Measurements from ENCODE around the gene GNPAT. TPM values are rescaled to one million over a fixed set of nuclear protein-coding genes. Genes with fewer than 3 reads are reported as not detected.

Gene GNPAT
- 44.2 and 53.9 TPM in 2 replicates for total RNA-seq

GRCh38 chr1:231240883-231241735 lies at the start of gene GNPAT:
TSS of gene GNPAT (plus strand) at chr1:231241212. CDS start at chr1:231241379, 167 bp downstream.

Other genes starting within 250 kb of the GNPAT start
- 1.6 and 10.8 TPM in 2 replicates for gene FAM89A, start 201.0 kb upstream of the GNPAT start, total RNA-seq
- gene TRIM67, start 79.2 kb upstream of the GNPAT start, total RNA-seq, result 0.03 and 0.39 TPM in 2 replicates
- 17.2 and 19.0 TPM in 2 replicates for gene EXOC8, start 96.6 kb downstream of the GNPAT start, total RNA-seq
- gene SPRTN, start 97.1 kb downstream of the GNPAT start, total RNA-seq, result 9.9 and 12.1 TPM in 2 replicates
- 83.2 and 97.5 TPM in 2 replicates for gene EGLN1, start 181.1 kb downstream of the GNPAT start, total RNA-seq